ENCODE data around the gene STX11.

The STX11 gene

DNA sequence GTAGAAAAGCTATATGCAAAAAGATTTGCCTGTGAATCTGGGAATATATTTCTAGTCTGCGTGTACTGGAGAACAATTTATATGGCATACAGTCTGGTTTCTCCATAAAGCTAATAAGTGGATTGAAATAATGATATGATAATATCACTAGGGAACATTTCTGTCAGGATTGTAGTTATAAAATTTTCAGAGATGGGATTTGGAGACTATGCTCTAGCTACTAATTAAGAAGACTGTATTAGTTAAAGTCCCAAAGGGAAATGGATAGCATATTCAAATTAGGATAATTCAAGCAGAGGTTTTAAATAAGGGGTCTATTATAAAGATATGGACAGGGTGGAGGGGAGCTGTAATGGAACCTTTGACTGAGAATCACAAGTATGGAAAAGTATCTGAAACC, 7.2 kb upstream of the STX11 start:
- DNase-seq = no peak
- Mint-ChIP-seq H3K4me1 (no peaks in the 10 kb centered on the region), H3K4me3 (no peak overlapping the region), H3K27me3 (ENCODE audit: low read depth, poor library complexity) (peaks cover 38% of the 10 kb centered on the region), H3K36me3 (ENCODE audit: low read depth) (no peaks in the 10 kb centered on the region), H3K9me3 (no peaks in the 10 kb centered on the region), H3K27ac (no peak overlapping the region)
- TF ChIP-seq, protein P1, sequence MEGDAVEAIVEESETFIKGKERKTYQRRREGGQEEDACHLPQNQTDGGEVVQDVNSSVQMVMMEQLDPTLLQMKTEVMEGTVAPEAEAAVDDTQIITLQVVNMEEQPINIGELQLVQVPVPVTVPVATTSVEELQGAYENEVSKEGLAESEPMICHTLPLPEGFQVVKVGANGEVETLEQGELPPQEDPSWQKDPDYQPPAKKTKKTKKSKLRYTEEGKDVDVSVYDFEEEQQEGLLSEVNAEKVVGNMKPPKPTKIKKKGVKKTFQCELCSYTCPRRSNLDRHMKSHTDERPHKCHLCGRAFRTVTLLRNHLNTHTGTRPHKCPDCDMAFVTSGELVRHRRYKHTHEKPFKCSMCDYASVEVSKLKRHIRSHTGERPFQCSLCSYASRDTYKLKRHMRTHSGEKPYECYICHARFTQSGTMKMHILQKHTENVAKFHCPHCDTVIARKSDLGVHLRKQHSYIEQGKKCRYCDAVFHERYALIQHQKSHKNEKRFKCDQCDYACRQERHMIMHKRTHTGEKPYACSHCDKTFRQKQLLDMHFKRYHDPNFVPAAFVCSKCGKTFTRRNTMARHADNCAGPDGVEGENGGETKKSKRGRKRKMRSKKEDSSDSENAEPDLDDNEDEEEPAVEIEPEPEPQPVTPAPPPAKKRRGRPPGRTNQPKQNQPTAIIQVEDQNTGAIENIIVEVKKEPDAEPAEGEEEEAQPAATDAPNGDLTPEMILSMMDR (IDR thresholded peaks at IDR 0.05) = no peak

DNA sequence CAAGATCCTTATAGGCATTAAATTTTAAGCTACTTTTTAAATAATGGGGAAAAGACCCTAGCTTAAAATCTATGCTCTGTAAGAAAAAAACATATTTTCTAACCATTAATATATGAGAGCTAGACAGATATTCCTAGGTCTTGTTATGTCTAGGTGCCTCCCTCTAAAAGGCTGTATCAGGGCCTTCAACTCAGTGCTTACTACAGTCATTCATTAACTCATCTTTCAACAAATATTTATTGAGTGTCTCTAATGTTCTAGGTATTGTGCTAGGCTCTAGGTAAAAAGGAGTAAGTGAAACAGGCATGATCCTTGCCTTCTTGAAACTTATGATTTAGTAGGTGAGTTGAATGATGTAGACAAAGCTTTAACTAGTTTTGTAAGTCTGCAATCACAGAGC, 6.4 kb upstream of the STX11 start:
- TF ChIP-seq, protein P1 (IDR thresholded peaks at IDR 0.05) = no peak
- Mint-ChIP-seq H3K27me3 (ENCODE audit: low read depth, poor library complexity) (peaks cover 45% of the 10 kb centered on the region), H3K9me3 (no peaks in the 10 kb centered on the region), H3K36me3 (ENCODE audit: low read depth) (no peaks in the 10 kb centered on the region), H3K4me3 (no peak overlapping the region), H3K27ac (no peak overlapping the region), H3K4me1 (no peaks in the 10 kb centered on the region)
- DNase-seq = no peak

DNA sequence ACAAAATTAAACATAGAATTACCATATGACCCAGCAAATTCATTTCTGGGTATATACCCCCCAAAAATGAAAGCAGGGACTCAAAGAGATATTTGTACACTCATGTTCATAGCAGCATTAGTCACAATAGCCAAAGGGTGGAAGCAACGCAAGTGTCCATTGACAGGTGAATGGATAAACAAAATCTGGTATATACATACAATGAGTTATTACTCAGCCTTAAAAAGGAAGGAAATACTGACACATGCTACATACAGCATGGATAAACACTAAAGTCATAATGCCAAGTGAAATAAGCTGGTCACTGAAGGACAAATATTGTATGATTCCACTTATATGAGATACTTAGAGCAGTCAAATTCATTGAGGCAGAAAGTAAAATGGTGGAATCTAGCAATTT, 5.3 kb upstream of the STX11 start:
- H3K9me3 Mint-ChIP-seq = no peaks in the 10 kb centered on the region
- TF ChIP-seq, protein P1 (IDR thresholded peaks at IDR 0.05) = no peak
- H3K4me1 Mint-ChIP-seq = no peaks in the 10 kb centered on the region
- no peaks in the 10 kb centered on the region for H3K36me3 Mint-ChIP-seq (ENCODE audit: low read depth)
- H3K4me3 Mint-ChIP-seq = no peak overlapping the region
- peaks cover 57% of the 10 kb centered on the region for H3K27me3 Mint-ChIP-seq (ENCODE audit: low read depth, poor library complexity)
- no peak overlapping the region for H3K27ac Mint-ChIP-seq
- DNase-seq = no peak

DNA sequence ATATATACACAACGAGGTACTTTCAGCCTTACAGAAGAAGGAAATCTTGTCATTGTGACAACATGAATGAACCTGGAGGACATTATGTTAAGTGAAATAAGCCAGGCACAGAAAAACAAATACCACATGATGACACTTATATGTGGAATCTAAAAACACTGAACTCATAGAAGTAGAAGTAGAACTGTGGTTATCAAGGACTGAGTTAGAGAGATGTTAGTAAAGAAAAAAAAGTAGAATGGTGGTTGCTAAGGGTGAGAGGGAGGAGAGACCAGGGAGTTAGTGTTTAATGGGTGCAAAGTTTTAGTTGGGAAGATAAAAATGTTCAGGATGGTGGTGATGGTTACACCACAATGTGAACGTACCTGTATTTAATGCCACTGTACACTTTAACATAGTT, 4.8 kb upstream of the STX11 start:
- no peak overlapping the region for H3K4me3 Mint-ChIP-seq
- TF ChIP-seq, protein P1 (IDR thresholded peaks at IDR 0.05) = no peak
- H3K9me3 Mint-ChIP-seq = no peaks in the 10 kb centered on the region
- DNase-seq = no peak
- peaks cover 61% of the 10 kb centered on the region for H3K27me3 Mint-ChIP-seq (ENCODE audit: low read depth, poor library complexity)
- H3K4me1 Mint-ChIP-seq = peaks cover under 1% of the 10 kb centered on the region
- no peaks in the 10 kb centered on the region for H3K36me3 Mint-ChIP-seq (ENCODE audit: low read depth)
- H3K27ac Mint-ChIP-seq = no peak overlapping the region

DNA sequence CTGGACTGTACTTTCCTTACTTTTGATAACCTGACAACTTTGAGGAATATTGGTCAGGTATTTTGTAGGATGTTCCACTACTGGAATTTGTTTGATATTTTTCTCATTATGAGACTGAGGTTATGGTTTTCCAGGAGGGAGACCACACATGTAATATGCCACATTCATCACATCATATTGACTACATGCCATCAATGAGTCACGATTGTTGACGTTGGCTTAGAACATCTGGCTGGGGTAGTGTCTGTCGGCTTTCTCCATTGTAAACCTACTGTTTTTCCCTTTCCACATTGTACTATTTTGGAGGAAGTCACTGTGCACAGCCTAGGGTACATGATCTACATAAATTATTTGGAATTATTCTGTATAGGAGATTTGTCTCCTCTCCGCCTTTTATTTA, 1.4 kb upstream of the STX11 start:
- H3K27ac Mint-ChIP-seq = no peak overlapping the region
- no peak for DNase-seq
- no peak overlapping the region for H3K4me3 Mint-ChIP-seq
- peaks cover 82% of the 10 kb centered on the region for H3K27me3 Mint-ChIP-seq (ENCODE audit: low read depth, poor library complexity)
- no peaks in the 10 kb centered on the region for H3K9me3 Mint-ChIP-seq
- no peaks in the 10 kb centered on the region for H3K36me3 Mint-ChIP-seq (ENCODE audit: low read depth)
- TF ChIP-seq, protein P1 (IDR thresholded peaks at IDR 0.05) = no peak
- peaks cover 10% of the 10 kb centered on the region for H3K4me1 Mint-ChIP-seq

DNA sequence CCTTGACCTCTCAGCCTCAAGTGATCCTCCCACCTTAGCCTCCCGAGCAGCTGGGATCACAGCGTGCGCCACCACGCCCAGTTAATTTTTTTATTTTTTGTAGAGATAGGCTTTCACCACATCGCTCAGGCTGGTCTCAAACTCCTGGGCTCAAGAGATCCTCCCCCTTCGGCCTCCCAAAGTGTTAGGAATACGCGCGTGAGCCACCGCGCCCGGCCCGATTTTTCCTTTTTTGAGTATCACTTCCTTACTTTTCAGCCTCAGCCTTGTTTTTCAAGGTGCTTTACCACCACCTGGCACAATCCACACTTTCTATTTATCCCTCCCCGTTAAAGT, 791 bp upstream of the STX11 start:
- no peak for DNase-seq
- H3K27ac Mint-ChIP-seq = no peak overlapping the region
- TF ChIP-seq, protein P1 (IDR thresholded peaks at IDR 0.05) = no peak
- no peaks in the 10 kb centered on the region for H3K9me3 Mint-ChIP-seq
- H3K4me3 Mint-ChIP-seq = peak overlapping the region; percentile 83
- peaks cover 10% of the 10 kb centered on the region for H3K4me1 Mint-ChIP-seq
- peaks cover 83% of the 10 kb centered on the region for H3K27me3 Mint-ChIP-seq (ENCODE audit: low read depth, poor library complexity)
- no peaks in the 10 kb centered on the region for H3K36me3 Mint-ChIP-seq (ENCODE audit: low read depth)

Data from nephron progenitor cell (in vitro differentiated cells).